ENCODE measurements around the gene PLIN1.

Gene PLIN1

GRCh38 chr15:89666184-89666857 lies 12.8 kb downstream of the PLIN1 start:
- H2AFZ ChIP-seq (ENCODE audit: low read length), result no peak overlapping the region
- no peak for TF ChIP-seq EZH2 (IDR thresholded peaks at IDR 0.05; ENCODE audit: borderline replicate concordance, low read length)
- TF ChIP-seq, protein P1, sequence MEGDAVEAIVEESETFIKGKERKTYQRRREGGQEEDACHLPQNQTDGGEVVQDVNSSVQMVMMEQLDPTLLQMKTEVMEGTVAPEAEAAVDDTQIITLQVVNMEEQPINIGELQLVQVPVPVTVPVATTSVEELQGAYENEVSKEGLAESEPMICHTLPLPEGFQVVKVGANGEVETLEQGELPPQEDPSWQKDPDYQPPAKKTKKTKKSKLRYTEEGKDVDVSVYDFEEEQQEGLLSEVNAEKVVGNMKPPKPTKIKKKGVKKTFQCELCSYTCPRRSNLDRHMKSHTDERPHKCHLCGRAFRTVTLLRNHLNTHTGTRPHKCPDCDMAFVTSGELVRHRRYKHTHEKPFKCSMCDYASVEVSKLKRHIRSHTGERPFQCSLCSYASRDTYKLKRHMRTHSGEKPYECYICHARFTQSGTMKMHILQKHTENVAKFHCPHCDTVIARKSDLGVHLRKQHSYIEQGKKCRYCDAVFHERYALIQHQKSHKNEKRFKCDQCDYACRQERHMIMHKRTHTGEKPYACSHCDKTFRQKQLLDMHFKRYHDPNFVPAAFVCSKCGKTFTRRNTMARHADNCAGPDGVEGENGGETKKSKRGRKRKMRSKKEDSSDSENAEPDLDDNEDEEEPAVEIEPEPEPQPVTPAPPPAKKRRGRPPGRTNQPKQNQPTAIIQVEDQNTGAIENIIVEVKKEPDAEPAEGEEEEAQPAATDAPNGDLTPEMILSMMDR (IDR thresholded peaks at IDR 0.05; ENCODE audit: low read length), result no peak

DNA sequence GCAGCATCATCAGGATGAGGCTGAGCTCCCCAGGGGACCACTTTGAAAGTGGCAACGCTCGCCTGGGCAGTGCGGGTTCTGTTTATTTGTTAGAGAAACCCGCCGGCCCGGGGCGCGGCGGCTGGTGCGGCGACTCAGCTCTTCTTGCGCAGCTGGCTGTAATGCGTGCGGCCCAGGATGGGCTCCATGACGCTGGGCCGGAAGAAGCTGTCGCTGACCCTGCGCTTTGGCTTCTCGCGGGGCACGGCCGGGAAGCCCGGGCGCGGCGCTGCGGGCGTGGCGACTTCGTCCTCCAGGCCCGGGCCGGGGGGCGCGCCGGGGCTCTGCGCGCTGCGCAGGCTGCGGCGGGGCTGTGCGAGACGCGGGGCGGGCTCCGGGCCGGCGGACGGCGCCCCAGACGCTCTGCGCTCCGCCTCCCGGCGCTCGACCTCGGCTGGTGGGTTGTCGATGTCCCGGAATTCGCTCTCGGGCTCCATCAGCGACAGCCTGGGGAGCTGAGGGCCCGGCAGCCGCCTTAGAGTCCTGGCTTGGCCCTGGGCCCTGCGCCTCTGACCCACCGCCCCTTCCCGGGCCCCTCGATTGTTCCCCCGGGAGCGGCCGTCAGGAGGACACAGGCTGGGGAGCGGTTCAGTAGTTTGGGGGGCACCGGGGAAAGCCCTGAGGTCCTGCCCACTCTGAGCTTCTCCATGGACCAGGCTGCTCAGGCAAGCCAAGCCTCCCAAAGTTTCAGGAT lies 13.6 kb downstream of the PLIN1 start:
- H3K9me2 ChIP-seq (ENCODE audit: low read depth, low read length), result no peaks in the 10 kb centered on the region
- no peak overlapping the region for H3K4me3 ChIP-seq (ENCODE audit: low read depth, low read length, poor library complexity, severe bottlenecking)
- H3K4me1 ChIP-seq (ENCODE audit: insufficient read depth, low read length, severe bottlenecking), result no peaks in the 10 kb centered on the region
- no peaks in the 10 kb centered on the region for H4K20me1 ChIP-seq (ENCODE audit: insufficient read depth, low read length)
- no peak overlapping the region for H3K9ac ChIP-seq (ENCODE audit: low read length)
- H3F3A ChIP-seq (ENCODE audit: insufficient read depth, low read length), result no peaks in the 10 kb centered on the region
- H3K79me2 ChIP-seq (ENCODE audit: insufficient read depth, low read length), result no peaks in the 10 kb centered on the region
- H3K27me3 ChIP-seq (ENCODE audit: insufficient read depth, low read length), result no peaks in the 10 kb centered on the region
- H3K36me3 ChIP-seq (ENCODE audit: insufficient read depth, low read length), result no peaks in the 10 kb centered on the region
- no peak overlapping the region for H3K27ac ChIP-seq (ENCODE audit: low read depth, low read length, poor library complexity, severe bottlenecking)
- H3K9me3 ChIP-seq (ENCODE audit: low read length), result no peaks in the 10 kb centered on the region
- no peak for TF ChIP-seq EZH2 (IDR thresholded peaks at IDR 0.05; ENCODE audit: borderline replicate concordance, low read length)
- TF ChIP-seq, protein P1 (IDR thresholded peaks at IDR 0.05; ENCODE audit: low read length), result no peak
- H2AFZ ChIP-seq (ENCODE audit: low read length), result no peak overlapping the region
- no peak overlapping the region for H3K4me2 ChIP-seq (ENCODE audit: low read length)

More at GRCh38 chr15:89666184-89666857, 12.8 kb downstream of the PLIN1 start:
- H4K20me1 ChIP-seq (ENCODE audit: insufficient read depth, low read length), result no peaks in the 10 kb centered on the region
- no peak overlapping the region for H3K4me2 ChIP-seq (ENCODE audit: low read length)
- no peaks in the 10 kb centered on the region for H3K36me3 ChIP-seq (ENCODE audit: insufficient read depth, low read length)
- H3K4me3 ChIP-seq (ENCODE audit: low read depth, low read length, poor library complexity, severe bottlenecking), result no peak overlapping the region
- H3K4me1 ChIP-seq (ENCODE audit: insufficient read depth, low read length, severe bottlenecking), result no peaks in the 10 kb centered on the region
- no peaks in the 10 kb centered on the region for H3K9me3 ChIP-seq (ENCODE audit: low read length)
- no peak overlapping the region for H3K9ac ChIP-seq (ENCODE audit: low read length)
- H3F3A ChIP-seq (ENCODE audit: insufficient read depth, low read length), result no peaks in the 10 kb centered on the region
- H3K27me3 ChIP-seq (ENCODE audit: insufficient read depth, low read length), result no peaks in the 10 kb centered on the region
- no peak overlapping the region for H3K27ac ChIP-seq (ENCODE audit: low read depth, low read length, poor library complexity, severe bottlenecking)
- no peaks in the 10 kb centered on the region for H3K79me2 ChIP-seq (ENCODE audit: insufficient read depth, low read length)
- H3K9me2 ChIP-seq (ENCODE audit: low read depth, low read length), result no peaks in the 10 kb centered on the region

- H3K4me3 ChIP-seq (ENCODE audit: low read depth, low read length, poor library complexity, severe bottlenecking), result no peak overlapping the region
- no peak overlapping the region for H3K4me2 ChIP-seq (ENCODE audit: low read length)
Measured at GRCh38 chr15:89664441-89665350, 14.5 kb downstream of the PLIN1 start.

More at GRCh38 chr15:89664441-89665350, 14.5 kb downstream of the PLIN1 start:
- Histone ChIP-seq H3F3A (ENCODE audit: insufficient read depth, low read length) (no peaks in the 10 kb centered on the region), H3K27ac (ENCODE audit: low read depth, low read length, poor library complexity, severe bottlenecking) (no peak overlapping the region), H4K20me1 (ENCODE audit: insufficient read depth, low read length) (no peaks in the 10 kb centered on the region), H3K9ac (ENCODE audit: low read length) (no peak overlapping the region), H3K9me3 (ENCODE audit: low read length) (no peaks in the 10 kb centered on the region), H3K79me2 (ENCODE audit: insufficient read depth, low read length) (no peaks in the 10 kb centered on the region), H3K27me3 (ENCODE audit: insufficient read depth, low read length) (no peaks in the 10 kb centered on the region), H3K36me3 (ENCODE audit: insufficient read depth, low read length) (no peaks in the 10 kb centered on the region), H3K9me2 (ENCODE audit: low read depth, low read length) (no peaks in the 10 kb centered on the region), H2AFZ (ENCODE audit: low read length) (no peak overlapping the region), H3K4me1 (ENCODE audit: insufficient read depth, low read length, severe bottlenecking) (no peaks in the 10 kb centered on the region)
- no peak for TF ChIP-seq EZH2 (IDR thresholded peaks at IDR 0.05; ENCODE audit: borderline replicate concordance, low read length)
- TF ChIP-seq, protein P1 (IDR thresholded peaks at IDR 0.05; ENCODE audit: low read length), result no peak
